GM12892 (cell line): ENCODE data around the gene UPF3A.

Experiments
- POLR2A ChIP-seq: IDR thresholded peaks from 2 replicates; pipeline ENCODE4 v1.6.1; 2011; ENCODE audit warnings: low read depth, low read length, control low read depth
- POLR2AphosphoS5 ChIP-seq: IDR thresholded peaks from 2 replicates; pipeline ENCODE4 v1.6.1; 2011; ENCODE audit warnings: low read depth, low read length, control low read depth

DNA sequence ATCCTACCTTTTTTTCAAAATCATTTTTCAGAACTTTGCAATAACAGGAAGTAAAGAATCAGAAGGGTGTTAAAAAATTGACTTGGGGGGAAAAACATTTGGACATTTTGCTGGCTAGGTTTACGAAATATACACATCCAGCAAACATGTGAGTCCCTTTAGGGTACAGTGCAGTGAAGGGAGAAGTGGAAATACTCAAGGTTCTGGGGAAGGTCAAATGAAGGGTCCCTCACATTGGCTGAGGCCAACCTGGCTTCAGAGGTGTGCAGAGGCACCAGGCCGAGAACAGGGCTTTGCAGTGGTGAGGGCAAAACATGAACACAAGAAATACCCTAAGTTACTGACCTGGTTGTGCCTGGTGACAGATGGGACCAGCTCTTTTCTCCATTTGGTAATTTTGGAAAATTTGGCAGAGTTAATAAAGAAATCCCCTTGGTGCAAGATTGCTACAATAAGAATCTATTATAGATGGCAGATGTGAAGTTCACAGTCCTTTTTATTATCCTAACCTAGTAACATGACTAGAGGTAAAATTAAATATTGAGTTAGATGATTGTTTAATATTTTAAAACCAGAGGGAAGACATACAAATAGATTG lies 1.5 kb upstream of the UPF3A start:
- TF ChIP-seq POLR2A (no peak), POLR2AphosphoS5 (no peak)
